ENCODE data around the gene RPS4Y1. TPM values are rescaled to one million over a fixed set of nuclear protein-coding genes. Genes with fewer than 3 reads are reported as not detected.

RPS4Y1 gene
- total RNA-seq, 3 donors from 2014 or later, result 0.66 to 309 TPM; not detected in 1

DNA sequence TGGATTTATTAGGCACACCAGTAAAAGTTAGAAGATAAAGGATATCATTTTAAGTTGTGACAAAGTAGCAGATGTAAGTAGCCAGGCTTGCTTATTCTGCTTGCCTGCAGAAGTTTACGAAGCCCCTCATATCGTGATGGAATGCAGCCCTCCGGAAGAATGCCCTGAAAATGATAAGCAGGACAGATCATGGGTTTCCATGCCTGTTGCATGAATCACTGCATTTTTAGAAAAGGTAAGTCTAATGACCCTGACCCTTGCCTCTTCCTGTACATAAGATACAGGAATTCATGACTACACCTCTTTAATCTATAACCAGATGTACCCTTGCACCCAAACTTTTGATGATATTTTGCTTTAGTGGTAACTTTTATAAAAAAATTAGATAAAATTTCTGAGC lies 16.9 kb upstream of the RPS4Y1 start:
- Histone ChIP-seq H3K4me3 (no peak overlapping the region), H3K27ac (no peak overlapping the region), H3K9me3 (no peaks in the 10 kb centered on the region), H3K36me3 (no peaks in the 10 kb centered on the region), H3K27me3 (no peaks in the 10 kb centered on the region), H3K4me1 (no peaks in the 10 kb centered on the region)
- intact Hi-C loops (cut with DNase I; ENCODE audit: low total_unique reads), result no loop called here
- DNase-seq (ENCODE audit: low spot score in 2 of 2), result no peak
- TF ChIP-seq, protein P1, sequence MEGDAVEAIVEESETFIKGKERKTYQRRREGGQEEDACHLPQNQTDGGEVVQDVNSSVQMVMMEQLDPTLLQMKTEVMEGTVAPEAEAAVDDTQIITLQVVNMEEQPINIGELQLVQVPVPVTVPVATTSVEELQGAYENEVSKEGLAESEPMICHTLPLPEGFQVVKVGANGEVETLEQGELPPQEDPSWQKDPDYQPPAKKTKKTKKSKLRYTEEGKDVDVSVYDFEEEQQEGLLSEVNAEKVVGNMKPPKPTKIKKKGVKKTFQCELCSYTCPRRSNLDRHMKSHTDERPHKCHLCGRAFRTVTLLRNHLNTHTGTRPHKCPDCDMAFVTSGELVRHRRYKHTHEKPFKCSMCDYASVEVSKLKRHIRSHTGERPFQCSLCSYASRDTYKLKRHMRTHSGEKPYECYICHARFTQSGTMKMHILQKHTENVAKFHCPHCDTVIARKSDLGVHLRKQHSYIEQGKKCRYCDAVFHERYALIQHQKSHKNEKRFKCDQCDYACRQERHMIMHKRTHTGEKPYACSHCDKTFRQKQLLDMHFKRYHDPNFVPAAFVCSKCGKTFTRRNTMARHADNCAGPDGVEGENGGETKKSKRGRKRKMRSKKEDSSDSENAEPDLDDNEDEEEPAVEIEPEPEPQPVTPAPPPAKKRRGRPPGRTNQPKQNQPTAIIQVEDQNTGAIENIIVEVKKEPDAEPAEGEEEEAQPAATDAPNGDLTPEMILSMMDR (IDR thresholded peaks at IDR 0.05), result no peak
- no peak for TF ChIP-seq POLR2AphosphoS5 (IDR thresholded peaks at IDR 0.05)
- no peak for TF ChIP-seq POLR2A (IDR thresholded peaks at IDR 0.05)

DNA sequence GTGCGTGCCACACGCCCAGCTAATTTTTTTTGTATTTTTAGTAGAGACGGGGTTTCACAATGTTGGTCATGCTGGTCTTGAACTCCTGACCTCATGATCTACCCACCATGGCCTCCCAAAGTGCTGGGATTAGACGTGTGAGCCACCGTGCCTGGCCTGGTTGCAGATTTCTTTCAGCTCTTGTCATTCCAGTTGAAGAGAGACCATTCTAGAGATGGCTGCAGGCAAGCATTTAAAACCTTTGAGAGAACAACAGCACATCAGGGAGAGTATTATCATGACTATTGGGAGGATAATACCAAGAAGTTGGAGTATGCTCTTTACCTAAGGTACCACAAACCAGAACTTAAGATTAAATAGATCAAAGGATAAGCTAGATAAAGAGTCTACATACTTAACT lies 12.9 kb upstream of the RPS4Y1 start:
- no peaks in the 10 kb centered on the region for H3K27me3 ChIP-seq
- intact Hi-C loops (cut with DNase I; ENCODE audit: low total_unique reads), result no loop called here
- no peak overlapping the region for H3K27ac ChIP-seq
- DNase-seq (ENCODE audit: low spot score in 2 of 2), result no peak
- no peaks in the 10 kb centered on the region for H3K9me3 ChIP-seq
- no peaks in the 10 kb centered on the region for H3K4me1 ChIP-seq
- H3K36me3 ChIP-seq, result no peaks in the 10 kb centered on the region
- H3K4me3 ChIP-seq, result no peak overlapping the region
- TF ChIP-seq, protein P1 (IDR thresholded peaks at IDR 0.05), result no peak
- no peak for TF ChIP-seq POLR2A (IDR thresholded peaks at IDR 0.05)
- TF ChIP-seq POLR2AphosphoS5 (IDR thresholded peaks at IDR 0.05), result no peak

DNA sequence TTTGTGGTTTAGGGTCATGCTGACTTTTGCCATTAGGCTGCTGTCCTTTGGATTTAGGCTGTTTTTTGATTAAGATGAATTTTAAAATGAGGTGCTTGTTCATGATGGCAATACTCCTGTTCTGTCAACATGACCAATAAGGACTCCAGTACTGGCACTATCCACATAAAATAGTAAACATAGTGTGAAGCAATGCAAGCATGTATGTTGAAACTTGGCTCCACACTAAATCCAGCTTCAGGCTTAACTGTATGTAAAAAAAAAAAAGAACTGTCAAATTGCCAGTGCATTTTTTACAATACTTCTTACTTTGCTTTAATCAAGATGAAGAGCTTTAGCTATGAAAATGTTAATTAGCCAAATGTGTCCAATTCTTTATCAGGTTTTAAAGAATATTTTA lies 6.2 kb upstream of the RPS4Y1 start:
- H3K27ac ChIP-seq, result no peak overlapping the region
- H3K27me3 ChIP-seq, result no peaks in the 10 kb centered on the region
- no peak for DNase-seq (ENCODE audit: low spot score in 2 of 2)
- no peak for TF ChIP-seq POLR2AphosphoS5 (IDR thresholded peaks at IDR 0.05)
- TF ChIP-seq, protein P1 (IDR thresholded peaks at IDR 0.05), result no peak
- no peak for TF ChIP-seq POLR2A (IDR thresholded peaks at IDR 0.05)
- intact Hi-C loops (cut with DNase I; ENCODE audit: low total_unique reads), result no loop called here
- no peaks in the 10 kb centered on the region for H3K4me1 ChIP-seq
- no peaks in the 10 kb centered on the region for H3K9me3 ChIP-seq
- H3K36me3 ChIP-seq, result no peaks in the 10 kb centered on the region
- H3K4me3 ChIP-seq, result no peak overlapping the region

DNA sequence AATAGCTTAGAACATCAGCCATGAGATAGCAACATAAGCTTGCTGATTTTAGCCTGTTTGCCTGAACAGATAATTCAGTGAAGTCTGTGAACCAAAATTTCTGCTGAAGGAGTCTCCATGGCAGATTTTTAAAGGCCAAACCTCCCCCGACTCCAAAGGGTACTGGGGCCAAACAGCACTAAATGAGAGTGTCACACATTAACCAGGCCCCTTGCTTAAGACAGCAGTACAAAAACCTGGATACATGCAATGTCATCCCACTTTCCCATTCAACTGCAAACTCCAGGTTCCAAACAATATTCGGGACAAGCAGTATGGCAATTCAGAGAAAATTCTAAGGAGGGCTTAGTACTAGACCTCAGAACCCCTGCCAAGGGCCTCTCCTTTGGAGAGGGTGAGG lies 4.3 kb upstream of the RPS4Y1 start:
- Histone ChIP-seq H3K4me3 (no peak overlapping the region), H3K27ac (no peak overlapping the region), H3K36me3 (no peaks in the 10 kb centered on the region), H3K27me3 (no peaks in the 10 kb centered on the region), H3K4me1 (no peaks in the 10 kb centered on the region), H3K9me3 (no peaks in the 10 kb centered on the region)
- TF ChIP-seq, protein P1 (IDR thresholded peaks at IDR 0.05), result no peak
- TF ChIP-seq POLR2A (IDR thresholded peaks at IDR 0.05), result no peak
- no peak for TF ChIP-seq POLR2AphosphoS5 (IDR thresholded peaks at IDR 0.05)
- intact Hi-C loops (cut with DNase I; ENCODE audit: low total_unique reads), result no loop called here
- no peak for DNase-seq (ENCODE audit: low spot score in 2 of 2)

DNA sequence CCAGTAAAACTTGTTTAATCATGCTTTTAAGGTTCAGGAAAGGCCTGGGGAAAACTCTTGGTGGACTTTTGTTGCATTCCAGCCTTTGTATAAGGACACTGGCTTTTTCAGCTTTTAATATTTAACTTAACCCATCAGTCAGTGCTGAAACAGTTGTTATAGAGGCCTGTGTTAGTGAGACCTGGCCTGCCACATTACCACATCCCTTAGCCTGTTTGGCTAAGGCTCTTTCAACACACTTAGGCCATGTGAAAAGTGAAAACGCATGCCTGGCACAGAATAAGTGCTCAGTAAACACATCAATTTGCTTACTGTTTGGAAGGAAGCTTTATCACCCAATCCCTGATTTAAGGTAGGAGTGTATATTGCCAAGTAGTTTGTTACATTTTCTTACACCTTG lies 3.5 kb upstream of the RPS4Y1 start:
- no peak for TF ChIP-seq POLR2A (IDR thresholded peaks at IDR 0.05)
- no peak for TF ChIP-seq POLR2AphosphoS5 (IDR thresholded peaks at IDR 0.05)
- TF ChIP-seq, protein P1 (IDR thresholded peaks at IDR 0.05), result no peak

More for the DNA sequence above, 3.5 kb upstream of the RPS4Y1 start:
- Histone ChIP-seq H3K4me3 (no peak overlapping the region), H3K27me3 (no peaks in the 10 kb centered on the region), H3K9me3 (no peaks in the 10 kb centered on the region), H3K36me3 (no peaks in the 10 kb centered on the region), H3K27ac (no peak overlapping the region), H3K4me1 (no peaks in the 10 kb centered on the region)
- intact Hi-C loops (cut with DNase I; ENCODE audit: low total_unique reads), result no loop called here
- no peak for DNase-seq (ENCODE audit: low spot score in 2 of 2)

All from breast epithelium (tissue), 4 donors.